DOHH2 (cell line): ENCODE measurements around the gene FLNB.

ENCODE experiments used
- H3F3A ChIP-seq: fragments of 200-600 bp; sonication (generic), shearing (Covaris generic); 2 replicates; pipeline ENCODE4 v1.6.0; 2016; ENCODE audit warnings: antibody characterized with exemption, mild to moderate bottlenecking; ENCODE audit not compliant: control insufficient read depth, insufficient read depth
- H3K27ac ChIP-seq: fragments of 200-600 bp; sonication (generic); 2 replicates; pipeline ENCODE4 v1.5.1; 2014; ENCODE audit warnings: low read depth, mild to moderate bottlenecking, low read length, moderate library complexity
- H3K27me3 ChIP-seq: fragments of 200-600 bp; sonication (generic); 2 replicates; pipeline ENCODE4 v1.6.1; 2014; ENCODE audit warnings: mild to moderate bottlenecking, low read length, mixed read lengths; ENCODE audit not compliant: control insufficient read depth
- H3K36me3 ChIP-seq: fragments of 200-600 bp; sonication (generic); 2 replicates; pipeline ENCODE4 v1.6.1; 2014; ENCODE audit warnings: mild to moderate bottlenecking, low read length, moderate library complexity, mixed read lengths; ENCODE audit not compliant: control insufficient read depth
- H3K4me1 ChIP-seq: fragments of 200-600 bp; sonication (generic); 2 replicates; pipeline ENCODE4 v1.6.1; 2014; ENCODE audit warnings: mild to moderate bottlenecking, low read length, mixed read lengths; ENCODE audit not compliant: control insufficient read depth
- H3K4me2 ChIP-seq: fragments of 200-600 bp; sonication (generic); 2 replicates; pipeline ENCODE4 v1.6.0; 2014; ENCODE audit warnings: mild to moderate bottlenecking, low read length, moderate library complexity
- H3K4me3 ChIP-seq: fragments of 200-600 bp; sonication (generic); 2 replicates; pipeline ENCODE4 v1.5.1; 2014; ENCODE audit warnings: mild to moderate bottlenecking, low read length, mixed read lengths
- H3K79me2 ChIP-seq: fragments of 200-600 bp; sonication (generic); 2 replicates; pipeline ENCODE4 v1.6.1; 2014; ENCODE audit warnings: mild to moderate bottlenecking, low read length, mixed read lengths; ENCODE audit not compliant: control insufficient read depth
- H3K9me2 ChIP-seq: fragments of 200-600 bp; sonication (generic); replicated peaks from 2 replicates; pipeline ENCODE4 v1.6.1; 2014; ENCODE audit warnings: mild to moderate bottlenecking, low read length, mixed read lengths; ENCODE audit not compliant: control insufficient read depth
- H3K9me3 ChIP-seq: fragments of 200-600 bp; sonication (generic); 2 replicates; pipeline ENCODE4 v1.6.1; 2014; ENCODE audit warnings: antibody characterized with exemption, low read length, mixed read lengths; ENCODE audit not compliant: control insufficient read depth, insufficient read depth
- H4K20me1 ChIP-seq: fragments of 200-600 bp; sonication (generic); 2 replicates; pipeline ENCODE4 v1.6.0; 2014; ENCODE audit warnings: low read depth, mild to moderate bottlenecking, antibody characterized with exemption, low read length, moderate library complexity; ENCODE audit not compliant: control insufficient read depth, insufficient read depth
- CTCF ChIP-seq: fragments of 200-600 bp; sonication (generic); IDR thresholded peaks from one replicate; pipeline ENCODE4 v1.5.1; 2014; ENCODE audit warnings: antibody characterized with exemption, mild to moderate bottlenecking, low read depth, low read length; ENCODE audit not compliant: poor library complexity, severe bottlenecking
- EZH2phosphoT487 ChIP-seq: fragments of 200-600 bp; sonication (generic); IDR thresholded peaks from 2 replicates; pipeline ENCODE4 v1.6.1; 2017; ENCODE audit warnings: borderline replicate concordance, mild to moderate bottlenecking, antibody characterized with exemption, low read length, moderate library complexity, mixed read lengths

FLNB gene

GRCh38 chr3:58152225-58153015 is 144.2 kb downstream of the FLNB start:
- H3K79me2 ChIP-seq = no peaks in the 10 kb centered on the region
- H3F3A ChIP-seq = no peaks in the 10 kb centered on the region
- H3K9me2 ChIP-seq = no peaks in the 10 kb centered on the region
- no peaks in the 10 kb centered on the region for H3K9me3 ChIP-seq
- no peak overlapping the region for H3K4me3 ChIP-seq
- no peaks in the 10 kb centered on the region for H4K20me1 ChIP-seq
- H3K27ac ChIP-seq = no peak overlapping the region
- H3K4me1 ChIP-seq = no peaks in the 10 kb centered on the region
- H3K4me2 ChIP-seq = no peak overlapping the region
- TF ChIP-seq CTCF (no peak), EZH2phosphoT487 (no peak)
- no peaks in the 10 kb centered on the region for H3K27me3 ChIP-seq
- peaks cover 2% of the 10 kb centered on the region; the same call in 1 of the 2 replicates for H3K36me3 ChIP-seq

- no peak overlapping the region for H3K4me2 ChIP-seq
- H3K4me3 ChIP-seq = no peak overlapping the region
- H3F3A ChIP-seq = no peaks in the 10 kb centered on the region
- peaks cover 2% of the 10 kb centered on the region; the same call in 1 of the 2 replicates for H3K36me3 ChIP-seq
- no peaks in the 10 kb centered on the region for H3K9me3 ChIP-seq
- H3K79me2 ChIP-seq = no peaks in the 10 kb centered on the region
- H3K27me3 ChIP-seq = no peaks in the 10 kb centered on the region
- H3K27ac ChIP-seq = no peak overlapping the region
- no peaks in the 10 kb centered on the region for H3K4me1 ChIP-seq
- H3K9me2 ChIP-seq = no peaks in the 10 kb centered on the region
- H4K20me1 ChIP-seq = no peaks in the 10 kb centered on the region
- TF ChIP-seq CTCF = no peak
These were observed 145.1 kb downstream of the FLNB start for GRCh38 chr3:58153371-58153770.

- Histone ChIP-seq H3K79me2 (no peaks in the 10 kb centered on the region), H3K4me3 (no peak overlapping the region), H3K27me3 (no peaks in the 10 kb centered on the region), H3F3A (no peaks in the 10 kb centered on the region), H3K9me2 (no peaks in the 10 kb centered on the region), H3K4me1 (no peaks in the 10 kb centered on the region), H3K4me2 (no peak overlapping the region), H3K9me3 (no peaks in the 10 kb centered on the region), H3K27ac (no peak overlapping the region), H4K20me1 (no peaks in the 10 kb centered on the region), H3K36me3 (no peaks in the 10 kb centered on the region)
- TF ChIP-seq EZH2phosphoT487 (no peak), CTCF (no peak)
These were observed 146.6 kb downstream of the FLNB start for GRCh38 chr3:58154626-58155449.
